ENCODE measurements around the gene FRA10AC1.

DNA sequence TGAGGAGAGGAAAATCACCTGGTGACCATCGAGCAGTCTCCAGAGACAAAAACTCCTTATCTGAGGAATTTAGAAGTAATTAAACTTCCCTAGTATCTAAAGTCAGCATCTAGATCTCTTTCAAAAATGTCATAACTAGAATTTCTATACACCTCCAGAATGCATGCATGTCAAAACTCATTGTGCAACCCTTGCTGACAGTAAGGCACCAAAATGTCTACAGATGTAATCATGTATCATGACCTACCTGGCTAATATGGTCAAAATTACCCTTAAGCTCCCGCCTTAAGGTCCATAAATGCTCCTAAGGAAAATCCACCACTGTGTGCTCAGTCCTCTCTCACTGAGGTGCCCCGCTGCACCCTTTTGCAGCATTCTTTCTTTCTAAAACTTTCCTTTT lies 39.0 kb upstream of the FRA10AC1 start:
- TF ChIP-seq, protein P1, sequence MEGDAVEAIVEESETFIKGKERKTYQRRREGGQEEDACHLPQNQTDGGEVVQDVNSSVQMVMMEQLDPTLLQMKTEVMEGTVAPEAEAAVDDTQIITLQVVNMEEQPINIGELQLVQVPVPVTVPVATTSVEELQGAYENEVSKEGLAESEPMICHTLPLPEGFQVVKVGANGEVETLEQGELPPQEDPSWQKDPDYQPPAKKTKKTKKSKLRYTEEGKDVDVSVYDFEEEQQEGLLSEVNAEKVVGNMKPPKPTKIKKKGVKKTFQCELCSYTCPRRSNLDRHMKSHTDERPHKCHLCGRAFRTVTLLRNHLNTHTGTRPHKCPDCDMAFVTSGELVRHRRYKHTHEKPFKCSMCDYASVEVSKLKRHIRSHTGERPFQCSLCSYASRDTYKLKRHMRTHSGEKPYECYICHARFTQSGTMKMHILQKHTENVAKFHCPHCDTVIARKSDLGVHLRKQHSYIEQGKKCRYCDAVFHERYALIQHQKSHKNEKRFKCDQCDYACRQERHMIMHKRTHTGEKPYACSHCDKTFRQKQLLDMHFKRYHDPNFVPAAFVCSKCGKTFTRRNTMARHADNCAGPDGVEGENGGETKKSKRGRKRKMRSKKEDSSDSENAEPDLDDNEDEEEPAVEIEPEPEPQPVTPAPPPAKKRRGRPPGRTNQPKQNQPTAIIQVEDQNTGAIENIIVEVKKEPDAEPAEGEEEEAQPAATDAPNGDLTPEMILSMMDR (IDR thresholded peaks at IDR 0.05): no peak
- TF ChIP-seq POLR2A (IDR thresholded peaks at IDR 0.05) (no peak), POLR2AphosphoS5 (IDR thresholded peaks at IDR 0.05) (no peak)

All from transverse colon (tissue), 4 donors.